Transverse colon (tissue), 4 donors: ENCODE data around the gene TMEM132C. TPM values are rescaled to one million over a fixed set of nuclear protein-coding genes. Genes with fewer than 3 reads are reported as not detected.
A peak's percentile ranks its signal among the peaks of the same experiment; 100 is the strongest.

Experiments
- DNase-seq: peaks from one replicate; pipeline ENCODE4 v3.0.0-alpha.2; 2019
- H3K27ac ChIP-seq, 4 donors: fragments of 200-600 bp; sonication (generic); 2 replicates each; pipeline ENCODE4 v1.5.1; 2016 to 2018; ENCODE audit warnings: inconsistent platforms in 4 of 4
- H3K27me3 ChIP-seq: fragments of 200-600 bp; sonication (generic); 2 replicates; pipeline ENCODE4 v1.5.1; 2017; ENCODE audit warnings: inconsistent platforms
- H3K36me3 ChIP-seq, 4 donors: fragments of 200-600 bp; sonication (generic); 2 replicates each; pipeline ENCODE4 v1.5.1; 2017 to 2019; ENCODE audit warnings: inconsistent platforms in 4 of 4
- H3K4me1 ChIP-seq, 4 donors: fragments of 200-600 bp; sonication (generic); 2 replicates each; pipeline ENCODE4 v1.5.1; 2017 to 2020; ENCODE audit warnings: inconsistent platforms in 4 of 4
- H3K4me3 ChIP-seq, 4 donors: fragments of 200-600 bp; sonication (generic); 1 replicate in 1 of 4; 2 replicates in 3 of 4; pipeline versions ENCODE4 v1.5.1 to v1.6.1; 2017 to 2019; ENCODE audit warnings: inconsistent platforms in 4 of 4
- H3K9me3 ChIP-seq, 2 donors: fragments of 200-600 bp; sonication (generic); 2 replicates each; pipeline ENCODE4 v1.5.1; 2017 to 2019; ENCODE audit warnings: inconsistent platforms in 2 of 2
- CTCF ChIP-seq, 5 experiments: fragments of 200-600 bp in 3 of 5; fragments of 450-650 bp in 2 of 5; sonication (generic) in 3 of 5; IDR thresholded peaks; 1 replicate in 2 of 5; 2 replicates in 3 of 5; pipeline ENCODE4 v1.5.1; 2016 to 2017; ENCODE audit warnings: antibody characterized with exemption in 5 of 5, inconsistent platforms in 3 of 5, mild to moderate bottlenecking in 2 of 5, moderate library complexity in 1 of 5
- EP300 ChIP-seq: sonication (generic); formaldehyde crosslinking; IDR thresholded peaks from one replicate; pipeline ENCODE4 v1.6.1; 2017; ENCODE audit warnings: antibody characterized with exemption, low read depth
- POLR2A ChIP-seq: fragments of 450-650 bp; IDR thresholded peaks from one replicate; pipeline ENCODE4 v1.6.1; 2016; ENCODE audit warnings: antibody characterized with exemption, mild to moderate bottlenecking, moderate library complexity
- POLR2AphosphoS5 ChIP-seq, 3 donors: sonication (generic); formaldehyde crosslinking; IDR thresholded peaks; one replicate each; pipeline ENCODE4 v1.6.1; 2016; ENCODE audit warnings: antibody characterized with exemption in 3 of 3
- WGBS, 2 donors: methylation state at CpG; one replicate each; pipeline ENCODE4 v1.1.5; 2018; ENCODE audit warnings: low coverage in 1 of 2; 5-methylcytosine and 5-hydroxymethylcytosine counted together
- in situ Hi-C, 4 donors: fragments of 200-750 bp; cut with MboI; loops; one replicate each; pipeline versions ENCODE4 v1.15.0 to v1.15.1; 2017; ENCODE audit warnings: low sequenced_read_pairs in 3 of 4, low pct_ligation_motif_present in 1 of 4, low pct_unique_long_range_greater_than_20kb in 1 of 4
- intact Hi-C: fragments of 100-400 bp; cut with DNase I; formaldehyde crosslinking; loops from one replicate; pipeline ENCODE4 v1.15.1; 2023; ENCODE audit warnings: low total_unique reads
- total RNA-seq, 4 donors: library from RNA; depleted of rRNA; stranded (reverse); fragments of >200 nt; gene quantifications; one replicate each; pipeline ENCODE4 v1.1.0, GENCODE V29; 2016

The TMEM132C gene
- total RNA-seq, 4 donors from 2014 or later, result 0.20 to 1.6 (median 0.58) TPM

DNA sequence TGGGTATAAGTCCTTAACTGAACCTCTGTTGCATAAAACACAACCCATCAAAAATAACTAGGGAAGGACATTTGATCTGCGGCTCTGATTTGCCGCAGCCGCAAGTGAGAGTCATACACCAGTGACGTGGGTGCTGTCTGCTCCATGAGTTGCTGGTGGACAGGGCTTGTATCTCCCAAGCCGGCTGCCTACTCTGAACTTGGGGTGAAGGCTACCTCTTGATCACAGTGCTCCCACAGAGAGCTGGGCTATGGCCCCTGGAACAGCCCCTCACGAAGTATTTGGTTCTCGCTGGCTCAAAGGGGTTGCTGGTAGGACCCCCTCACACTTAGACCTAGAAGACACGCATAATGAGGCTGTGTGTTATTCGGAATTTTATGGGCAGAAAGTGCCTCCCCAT lies 118.8 kb downstream of the TMEM132C start:
- DNase-seq, result no peak
- 88% methylated on average over 9 of the region's 9 CpGs; no CpG with 5 or more reads in 1 of the 2 donors for WGBS, 2 donors
- Histone ChIP-seq H3K4me1 (no peaks in the 10 kb centered on the region), H3K27me3 (no peaks in the 10 kb centered on the region), H3K9me3 (no peaks in the 10 kb centered on the region), H3K4me3 (no peak overlapping the region), H3K36me3 (no peaks in the 10 kb centered on the region), H3K27ac (no peak overlapping the region)
- TF ChIP-seq POLR2A (no peak), CTCF (IDR thresholded peaks at IDR 0.05) (no peak), EP300 (no peak), POLR2AphosphoS5 (IDR thresholded peaks at IDR 0.05) (no peak)
- intact Hi-C loops, result no loop called here
- in situ Hi-C loops, result no loop called here

DNA sequence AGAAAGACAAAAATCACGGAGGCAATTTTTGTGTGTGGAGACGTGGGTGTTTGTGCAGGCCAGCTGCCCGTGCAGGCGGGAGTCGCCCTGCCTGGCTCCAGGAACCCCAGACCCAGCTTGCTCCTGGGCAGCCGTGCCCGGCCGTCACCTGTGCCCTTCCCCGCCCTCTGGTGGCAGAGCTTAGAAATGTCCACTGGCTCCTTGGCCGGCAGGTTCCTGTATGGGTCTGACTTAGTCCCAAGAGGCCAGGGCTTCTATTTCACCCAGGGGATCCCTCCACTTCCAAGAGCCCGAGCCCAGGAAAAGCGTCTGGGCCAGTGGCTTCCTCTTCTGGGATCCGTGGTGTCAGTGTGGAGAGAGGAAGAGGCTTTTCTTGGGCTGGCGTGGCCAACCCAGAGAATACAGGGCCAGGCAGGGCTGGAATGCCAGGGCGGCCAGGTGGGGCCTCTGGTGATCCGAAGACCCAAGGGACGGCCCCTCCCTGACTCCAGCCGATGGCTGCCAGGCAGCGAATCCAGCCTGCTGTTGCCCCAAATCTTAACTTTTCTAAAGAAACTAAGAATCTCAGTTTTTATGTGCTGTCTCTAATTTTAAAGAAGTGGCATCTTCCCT lies 120.9 kb downstream of the TMEM132C start:
- Histone ChIP-seq H3K4me1 (no peaks in the 10 kb centered on the region), H3K27ac (peak overlapping the region in 3 of 4 donors; percentile 1 to 35 (median 24)), H3K9me3 (no peaks in the 10 kb centered on the region), H3K4me3 (no peak overlapping the region), H3K36me3 (no peaks in the 10 kb centered on the region), H3K27me3 (no peaks in the 10 kb centered on the region)
- DNase-seq, result peak; percentile 36
- intact Hi-C loops (no loop called here), in situ Hi-C loops (no loop called here)
- no peak for TF ChIP-seq POLR2AphosphoS5 (IDR thresholded peaks at IDR 0.05)
- no peak for TF ChIP-seq POLR2A
- TF ChIP-seq CTCF (IDR thresholded peaks at IDR 0.05), result peak; percentile 32 to 55 (median 45)
- 13 to 28% methylated on average over 3 to 19 of the region's 19 CpGs for WGBS, 2 donors

DNA sequence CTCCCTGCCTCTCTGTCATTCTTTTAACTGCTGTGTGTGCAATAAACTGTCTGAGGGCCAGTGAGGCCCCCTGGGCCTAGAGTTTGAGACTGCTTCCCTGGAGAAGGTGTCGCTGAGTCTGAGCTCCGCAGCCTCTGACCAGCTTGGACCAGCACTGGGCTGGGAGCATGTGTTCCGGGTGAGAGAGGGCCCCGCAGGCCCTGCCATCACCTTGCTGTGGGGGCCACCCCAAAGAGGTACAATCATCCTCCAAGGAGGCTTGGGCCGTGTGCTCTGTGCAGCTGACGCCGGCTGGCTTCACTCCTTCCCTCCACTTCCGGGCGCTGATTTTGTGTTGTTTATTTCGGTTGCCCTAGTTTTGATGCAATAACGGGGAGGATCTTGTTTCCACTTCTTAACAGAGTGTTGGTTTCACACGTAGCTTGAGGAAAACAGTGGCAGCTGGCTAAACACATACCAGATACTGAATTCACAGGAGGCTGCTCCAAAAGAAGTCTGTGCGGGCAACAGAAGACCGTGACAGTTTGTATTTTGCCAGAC lies 121.6 kb downstream of the TMEM132C start:
- TF ChIP-seq EP300, result no peak
- peak in 2 of 3 donors; percentile 22 to 33 for TF ChIP-seq POLR2AphosphoS5 (IDR thresholded peaks at IDR 0.05)
- H3K4me3 ChIP-seq, result no peak overlapping the region
- no peaks in the 10 kb centered on the region for H3K9me3 ChIP-seq
- H3K27ac ChIP-seq, result peak overlapping the region in 3 of 4 donors; percentile 24 to 35 (median 30)
- in situ Hi-C loops, result no loop called here
- H3K36me3 ChIP-seq, result no peaks in the 10 kb centered on the region
- no peaks in the 10 kb centered on the region for H3K4me1 ChIP-seq
- intact Hi-C loops, result no loop called here
- 20 to 46% methylated on average over 2 to 14 of the region's 14 CpGs for WGBS, 2 donors
- H3K27me3 ChIP-seq, result no peaks in the 10 kb centered on the region
- DNase-seq, result peak; percentile 14

GRCh38 chr12:128393346-128393745 lies 126.4 kb downstream of the TMEM132C start:
- intact Hi-C loops (no loop called here), in situ Hi-C loops (no loop called here)
- WGBS, 2 donors, result 64% methylated on average over 2 to 3 of the region's 3 CpGs
- TF ChIP-seq POLR2AphosphoS5 (IDR thresholded peaks at IDR 0.05) (no peak), EP300 (no peak), POLR2A (no peak), CTCF (IDR thresholded peaks at IDR 0.05) (no peak)
- Histone ChIP-seq H3K4me3 (no peak overlapping the region), H3K27ac (no peak overlapping the region), H3K36me3 (no peaks in the 10 kb centered on the region), H3K27me3 (no peaks in the 10 kb centered on the region), H3K9me3 (no peaks in the 10 kb centered on the region), H3K4me1 (no peaks in the 10 kb centered on the region)
- no peak for DNase-seq
